AG10803 (cell line): ENCODE results near the gene PLCXD3.

Experiments
- DNase-seq: peaks from one replicate; pipeline ENCODE4 v3.0.0; 2010; ENCODE audit warnings: low read depth
- H3K4me3 ChIP-seq: 2 replicates; pipeline ENCODE4 v1.5.1; 2011; ENCODE audit warnings: mild to moderate bottlenecking, low read length, control low read depth
- TF ChIP-seq, protein P1 (sequence below): conservative IDR thresholded peaks from 2 replicates; pipeline ENCODE4 v1.5.1; 2011; ENCODE audit warnings: mild to moderate bottlenecking, low read length, control low read depth, inconsistent platforms

Gene PLCXD3

GRCh38 chr5:41277476-41278245, 232.7 kb downstream of the PLCXD3 start:
- no peak for DNase-seq
- TF ChIP-seq, protein P1, sequence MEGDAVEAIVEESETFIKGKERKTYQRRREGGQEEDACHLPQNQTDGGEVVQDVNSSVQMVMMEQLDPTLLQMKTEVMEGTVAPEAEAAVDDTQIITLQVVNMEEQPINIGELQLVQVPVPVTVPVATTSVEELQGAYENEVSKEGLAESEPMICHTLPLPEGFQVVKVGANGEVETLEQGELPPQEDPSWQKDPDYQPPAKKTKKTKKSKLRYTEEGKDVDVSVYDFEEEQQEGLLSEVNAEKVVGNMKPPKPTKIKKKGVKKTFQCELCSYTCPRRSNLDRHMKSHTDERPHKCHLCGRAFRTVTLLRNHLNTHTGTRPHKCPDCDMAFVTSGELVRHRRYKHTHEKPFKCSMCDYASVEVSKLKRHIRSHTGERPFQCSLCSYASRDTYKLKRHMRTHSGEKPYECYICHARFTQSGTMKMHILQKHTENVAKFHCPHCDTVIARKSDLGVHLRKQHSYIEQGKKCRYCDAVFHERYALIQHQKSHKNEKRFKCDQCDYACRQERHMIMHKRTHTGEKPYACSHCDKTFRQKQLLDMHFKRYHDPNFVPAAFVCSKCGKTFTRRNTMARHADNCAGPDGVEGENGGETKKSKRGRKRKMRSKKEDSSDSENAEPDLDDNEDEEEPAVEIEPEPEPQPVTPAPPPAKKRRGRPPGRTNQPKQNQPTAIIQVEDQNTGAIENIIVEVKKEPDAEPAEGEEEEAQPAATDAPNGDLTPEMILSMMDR: no peak
- no peak overlapping the region for H3K4me3 ChIP-seq

DNA sequence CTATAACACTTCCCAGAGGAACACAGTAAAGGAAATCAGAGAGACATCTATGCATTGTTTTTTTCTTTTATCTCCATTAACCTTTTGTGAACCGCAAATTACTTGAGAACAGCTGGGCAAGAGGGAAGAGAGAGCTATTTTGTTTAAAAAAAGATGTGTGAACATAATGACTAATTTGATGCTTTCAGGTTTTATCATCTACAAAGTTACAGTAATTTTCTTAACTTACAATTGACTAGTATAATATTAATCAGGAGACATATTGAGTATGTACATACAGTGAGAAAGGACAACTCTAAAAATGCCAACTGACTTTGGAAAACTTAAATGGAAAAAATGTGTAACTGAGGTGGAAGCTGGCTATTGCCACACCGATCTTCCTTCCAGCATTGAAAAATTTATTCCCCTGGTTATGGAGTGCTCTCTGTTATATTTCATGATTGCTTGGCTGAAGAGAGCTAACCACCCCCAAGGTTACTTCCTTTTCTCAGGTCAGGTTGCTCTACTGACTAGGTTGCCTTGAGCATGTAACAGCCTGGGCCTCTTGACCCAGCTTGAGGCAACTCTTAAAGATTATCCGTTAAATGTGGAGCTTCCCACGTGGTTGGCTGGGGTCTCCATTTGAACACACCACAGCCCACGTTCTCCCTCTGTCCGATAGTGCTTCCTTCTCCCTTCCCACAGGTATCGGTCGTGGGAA, 234.4 kb downstream of the PLCXD3 start:
- TF ChIP-seq, protein P1: no peak
- no peak for DNase-seq
- H3K4me3 ChIP-seq: no peak overlapping the region

DNA sequence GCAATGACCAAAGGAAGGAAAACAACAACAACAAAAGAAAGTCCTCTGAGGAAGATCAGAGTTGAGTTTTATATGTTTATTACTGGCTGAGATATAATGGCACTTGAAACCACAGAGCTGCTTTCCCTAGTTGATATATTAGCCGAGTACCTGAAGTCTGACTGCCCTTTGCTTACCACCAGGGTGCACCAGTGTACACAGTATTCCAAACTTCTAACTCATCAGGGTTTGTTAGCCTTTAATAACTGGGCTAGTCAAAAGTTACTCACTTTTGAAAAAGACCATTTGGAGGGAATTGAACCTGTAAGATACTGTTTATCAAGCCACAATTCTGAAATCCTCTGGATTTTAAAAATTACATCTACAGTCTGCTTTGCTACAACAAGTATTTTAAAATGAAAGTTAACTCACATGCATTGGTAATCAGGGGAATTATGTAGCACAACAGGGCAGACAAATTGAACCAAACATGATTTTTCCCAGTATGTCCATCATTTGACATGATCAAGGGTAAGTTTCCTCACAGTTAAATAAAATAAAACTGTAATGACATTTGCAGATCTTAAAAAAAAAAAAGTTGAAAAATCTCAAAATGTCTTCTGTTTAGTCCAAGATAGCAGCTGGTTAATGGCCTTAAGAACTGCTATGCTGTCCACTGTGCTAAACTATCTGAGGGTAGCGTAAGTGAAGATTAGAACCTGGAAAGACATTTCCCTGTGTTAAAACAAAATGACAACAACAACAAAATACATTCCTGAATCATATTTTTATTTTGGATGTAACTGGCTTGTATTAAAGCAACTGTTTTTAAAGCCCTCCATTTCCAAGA, 239.8 kb downstream of the PLCXD3 start:
- DNase-seq: peak; percentile 60
- H3K4me3 ChIP-seq: no peak overlapping the region
- TF ChIP-seq, protein P1: peak; percentile 91

GRCh38 chr5:41268894-41269293, 241.5 kb downstream of the PLCXD3 start:
- TF ChIP-seq, protein P1: no peak
- DNase-seq: no peak
- no peak overlapping the region for H3K4me3 ChIP-seq

- DNase-seq: no peak
- H3K4me3 ChIP-seq: no peak overlapping the region
These were observed 244.0 kb downstream of the PLCXD3 start for GRCh38 chr5:41266377-41266776.

DNA sequence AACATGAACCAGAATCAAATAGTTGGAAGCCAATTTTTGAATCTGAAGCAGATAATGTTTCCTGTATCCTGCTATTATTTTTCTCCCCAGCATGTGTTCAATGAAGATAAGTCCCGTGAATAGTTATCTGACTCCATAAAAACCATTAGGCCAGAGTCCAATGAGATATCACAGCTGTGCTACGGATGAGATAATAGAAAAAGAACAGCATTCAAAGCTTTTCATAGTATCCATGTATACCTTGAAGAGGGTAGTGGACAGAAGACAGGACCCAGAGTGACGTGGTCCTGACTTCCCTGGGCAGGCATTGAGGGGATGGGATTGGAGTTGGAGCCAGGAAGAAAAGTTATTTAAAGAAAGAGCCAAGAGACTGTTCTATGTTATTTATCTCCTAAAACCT, 246.4 kb downstream of the PLCXD3 start:
- no peak overlapping the region for H3K4me3 ChIP-seq
- TF ChIP-seq, protein P1: no peak
- no peak for DNase-seq

More at GRCh38 chr5:41266377-41266776, 244.0 kb downstream of the PLCXD3 start:
- TF ChIP-seq, protein P1: no peak
